ENCODE measurements around the gene PYGO1.

GRCh38 chr15:55513152-55513551 is 75.0 kb downstream of the PYGO1 start:
- TF ChIP-seq POLR2A (IDR thresholded peaks at IDR 0.05; ENCODE audit: extremely low read depth, insufficient read length) (no peak), MAX (IDR thresholded peaks at IDR 0.05; ENCODE audit: low read depth, low read length) (no peak)
- TF ChIP-seq, protein P1, sequence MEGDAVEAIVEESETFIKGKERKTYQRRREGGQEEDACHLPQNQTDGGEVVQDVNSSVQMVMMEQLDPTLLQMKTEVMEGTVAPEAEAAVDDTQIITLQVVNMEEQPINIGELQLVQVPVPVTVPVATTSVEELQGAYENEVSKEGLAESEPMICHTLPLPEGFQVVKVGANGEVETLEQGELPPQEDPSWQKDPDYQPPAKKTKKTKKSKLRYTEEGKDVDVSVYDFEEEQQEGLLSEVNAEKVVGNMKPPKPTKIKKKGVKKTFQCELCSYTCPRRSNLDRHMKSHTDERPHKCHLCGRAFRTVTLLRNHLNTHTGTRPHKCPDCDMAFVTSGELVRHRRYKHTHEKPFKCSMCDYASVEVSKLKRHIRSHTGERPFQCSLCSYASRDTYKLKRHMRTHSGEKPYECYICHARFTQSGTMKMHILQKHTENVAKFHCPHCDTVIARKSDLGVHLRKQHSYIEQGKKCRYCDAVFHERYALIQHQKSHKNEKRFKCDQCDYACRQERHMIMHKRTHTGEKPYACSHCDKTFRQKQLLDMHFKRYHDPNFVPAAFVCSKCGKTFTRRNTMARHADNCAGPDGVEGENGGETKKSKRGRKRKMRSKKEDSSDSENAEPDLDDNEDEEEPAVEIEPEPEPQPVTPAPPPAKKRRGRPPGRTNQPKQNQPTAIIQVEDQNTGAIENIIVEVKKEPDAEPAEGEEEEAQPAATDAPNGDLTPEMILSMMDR (IDR thresholded peaks at IDR 0.05; ENCODE audit: low read depth, low read length), result no peak
